HG02885 (cell line): ENCODE data around the gene ZNF705A.
"Not testable (repeated sequence)": the region's sequence is repeated elsewhere in the genome, so short reads cannot be mapped to it uniquely, and the experiment has no call there.

Experiments
- ATAC-seq: cut with Tn5 transposase; IDR thresholded peaks from one replicate; pipeline ENCODE4 v1.9.1; 2021; ENCODE audit warnings: mild to moderate bottlenecking; ENCODE audit not compliant: unreplicated experiment, poor library complexity

Gene ZNF705A

DNA sequence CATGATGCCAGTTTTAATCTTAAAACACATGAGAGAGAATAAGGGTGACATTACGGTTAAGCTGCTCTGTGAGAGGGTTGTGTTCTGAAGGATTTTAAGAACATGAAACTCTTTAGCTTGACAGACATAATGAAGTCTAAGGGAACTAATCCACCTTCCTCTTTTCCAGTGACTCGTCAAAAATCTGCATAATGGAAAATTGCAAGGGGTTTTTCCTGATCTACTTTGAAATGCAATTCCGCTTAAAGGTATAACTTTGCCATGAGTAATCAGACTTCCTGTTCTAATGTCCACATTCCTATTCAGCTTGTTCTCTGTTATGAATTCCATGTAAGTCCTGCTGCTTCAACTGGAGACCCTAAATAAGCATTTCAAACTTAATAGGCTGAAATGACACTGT lies at the start of gene ZNF705A:
ZNF705A (plus strand) TSS at position 171 of the 400 bp plus-strand sequence. CDS start 15,611 bp downstream, outside the sequence.
- ATAC-seq, result no peak

DNA sequence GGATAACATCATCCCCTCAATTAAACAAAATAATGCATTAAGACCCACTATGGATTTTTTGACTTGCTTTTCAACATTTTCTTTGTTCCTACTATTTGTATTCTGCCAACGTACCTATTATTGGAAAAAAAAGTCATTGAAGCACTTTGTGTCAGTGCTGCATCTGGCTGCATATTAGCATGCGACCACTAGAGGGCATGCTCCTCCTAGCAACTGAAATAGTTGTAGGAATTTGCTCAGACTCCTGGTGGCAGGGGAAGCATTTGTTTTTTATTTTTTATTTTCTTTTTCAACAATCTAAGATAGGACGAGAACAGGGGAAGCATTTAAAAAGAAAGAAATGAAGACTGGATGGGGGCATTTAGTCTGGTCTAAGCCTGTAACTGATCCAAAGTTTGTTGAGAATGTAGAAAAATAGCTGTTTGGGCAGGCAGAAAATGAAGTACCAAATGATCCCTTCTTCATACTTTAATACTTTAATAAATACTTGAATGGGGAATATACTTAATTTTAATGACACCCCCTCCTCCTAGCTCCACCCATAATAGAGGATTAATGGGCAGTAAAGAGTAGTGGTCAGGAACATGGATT lies 47.9 kb upstream of the ZNF705A start:
- no peak for ATAC-seq

DNA sequence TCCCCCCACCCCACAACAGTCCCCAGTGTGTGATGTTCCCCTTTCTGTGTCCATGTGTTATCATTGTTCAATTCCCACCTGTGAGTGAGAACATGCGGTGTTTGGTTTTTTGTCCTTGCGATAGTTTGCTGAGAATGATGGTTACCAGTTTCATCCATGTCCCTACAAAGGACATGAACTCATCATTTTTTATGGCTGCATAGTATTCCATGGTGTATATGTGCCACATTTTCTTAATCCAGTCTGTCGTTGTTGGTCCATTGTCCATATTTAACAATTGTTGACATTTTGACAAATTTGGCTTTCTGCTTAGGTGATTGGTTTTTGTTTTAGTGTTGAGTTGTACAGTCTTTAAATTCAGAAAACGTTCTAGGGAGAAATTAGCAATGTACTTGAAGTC lies 43.7 kb upstream of the ZNF705A start:
- not testable (repeated sequence) for ATAC-seq

DNA sequence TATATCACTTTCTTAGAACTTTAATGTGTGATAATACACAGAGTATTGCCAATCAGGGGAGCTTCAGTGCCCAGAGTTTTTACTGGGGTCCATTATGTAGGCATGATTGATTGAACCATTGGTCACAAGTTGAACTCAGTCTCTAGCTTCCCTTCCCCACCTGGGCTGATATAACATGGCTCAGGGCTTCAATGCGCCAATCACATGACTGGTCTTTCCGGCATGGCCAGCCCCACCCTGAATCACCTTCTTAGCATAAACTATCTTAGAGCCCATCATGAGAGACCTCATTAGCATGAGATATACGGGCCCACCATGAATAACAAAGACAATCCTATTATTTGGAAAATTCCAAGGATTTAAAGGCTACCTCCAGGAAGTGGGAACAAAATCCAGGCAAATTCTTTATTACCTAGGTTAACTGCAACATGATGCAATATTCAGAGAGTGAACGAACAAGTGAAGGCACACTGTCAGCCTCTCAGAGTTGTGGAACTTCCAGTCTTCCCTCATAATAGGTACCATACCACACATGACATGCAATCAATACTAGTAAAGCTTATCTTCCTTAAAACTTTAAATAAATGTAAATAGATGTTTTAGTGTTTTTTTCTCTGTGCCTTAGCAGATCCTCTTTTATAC lies 36.6 kb upstream of the ZNF705A start:
- ATAC-seq, result no peak

DNA sequence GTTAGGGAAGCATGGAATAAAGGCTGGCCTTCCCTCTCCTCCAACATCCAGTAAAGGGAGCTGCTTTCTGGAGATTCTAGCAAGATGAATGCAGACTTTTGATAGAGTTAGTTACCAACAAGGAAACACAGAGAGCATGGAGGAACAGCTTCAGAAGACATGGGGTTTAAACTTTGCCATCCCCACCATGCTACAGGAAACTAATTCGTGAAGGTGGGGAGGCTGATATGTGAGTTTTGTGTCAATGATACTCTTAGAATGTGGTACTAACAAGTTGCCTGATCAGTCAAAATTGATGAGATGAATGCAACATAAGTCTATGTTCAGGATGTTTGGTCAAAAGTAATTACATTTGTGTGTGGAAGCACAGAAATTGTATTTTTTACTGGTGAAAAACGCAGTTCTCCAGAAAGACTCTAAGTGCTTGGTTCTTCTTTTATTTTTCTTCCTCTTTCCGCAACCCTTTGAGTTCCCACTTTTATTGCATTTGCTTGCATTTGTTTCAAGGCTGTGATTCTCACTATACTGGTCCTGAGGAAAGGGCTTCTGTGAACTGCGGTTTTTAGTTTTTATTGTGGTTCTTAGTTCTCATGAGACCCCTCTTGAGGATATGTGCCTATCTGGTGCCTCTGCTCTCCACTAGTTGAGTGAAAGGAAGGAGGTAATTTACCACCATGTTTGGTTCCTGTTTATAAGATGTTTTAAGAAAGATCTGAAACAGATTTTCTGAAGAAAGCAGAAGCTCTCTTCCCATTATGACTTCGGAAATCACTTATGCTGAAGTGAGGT lies 33.5 kb upstream of the ZNF705A start, which contains the start of gene CLEC4A:
CLEC4A (plus strand) TSS at position 494 of the 789 bp plus-strand sequence; CDS start at position 756, 262 bp downstream.
- ATAC-seq, result no peak

DNA sequence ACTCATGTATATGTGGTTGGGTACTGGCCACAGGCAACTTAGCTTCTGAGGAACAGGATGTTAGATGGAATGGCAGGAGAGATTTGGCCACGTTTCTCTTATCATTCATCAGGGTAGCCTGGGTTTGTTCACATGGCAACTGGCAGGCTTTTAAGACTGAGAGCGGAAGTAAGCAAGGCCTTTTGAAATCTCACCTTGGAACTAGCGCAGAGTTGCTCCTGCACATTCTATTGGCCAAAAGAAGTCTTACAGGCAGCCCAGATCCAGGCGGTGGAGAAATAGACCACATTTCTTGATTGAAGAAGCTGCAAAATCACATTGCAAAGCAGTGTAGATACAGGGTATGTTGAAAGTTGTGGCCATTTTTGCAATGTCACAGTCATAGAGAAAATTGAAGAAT lies 29.7 kb upstream of the ZNF705A start:
- ATAC-seq, result no peak

DNA sequence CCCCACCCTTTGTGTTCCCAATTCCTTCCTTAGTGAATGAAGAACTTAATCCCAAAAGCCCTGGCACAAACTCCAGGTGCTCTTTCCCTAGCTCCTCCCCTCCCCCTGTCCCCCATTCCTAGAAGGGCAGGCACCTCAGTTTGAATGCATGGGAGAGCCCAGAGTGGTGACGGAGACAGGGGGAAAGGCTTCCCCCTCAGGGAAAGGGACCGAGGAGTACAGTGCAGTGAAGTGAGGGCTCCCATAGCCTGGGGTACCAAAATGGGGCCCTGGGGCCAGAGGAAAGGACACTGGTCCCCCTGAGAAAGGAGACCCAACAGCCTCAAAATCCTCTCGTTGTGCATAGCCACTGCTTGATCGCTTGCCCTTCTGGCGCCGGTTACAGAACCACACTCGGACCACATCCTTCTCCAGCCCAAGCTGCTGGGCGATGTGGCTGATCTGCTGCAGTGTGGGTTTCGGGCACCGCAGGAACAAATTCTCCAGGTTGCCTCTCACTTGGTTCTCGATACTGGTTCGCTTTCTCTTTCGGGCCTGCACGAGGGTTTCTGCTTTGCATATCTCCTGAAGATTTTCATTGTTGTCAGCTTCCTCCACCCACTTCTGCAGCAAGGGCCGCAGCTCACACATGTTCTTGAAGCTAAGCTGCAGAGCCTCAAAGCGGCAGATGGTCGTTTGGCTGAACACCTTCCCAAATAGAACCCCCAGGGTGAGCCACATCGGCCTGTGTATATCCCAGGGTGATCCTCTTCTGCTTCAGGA lies 23.0 kb upstream of the ZNF705A start:
- ATAC-seq, result not testable (repeated sequence)

DNA sequence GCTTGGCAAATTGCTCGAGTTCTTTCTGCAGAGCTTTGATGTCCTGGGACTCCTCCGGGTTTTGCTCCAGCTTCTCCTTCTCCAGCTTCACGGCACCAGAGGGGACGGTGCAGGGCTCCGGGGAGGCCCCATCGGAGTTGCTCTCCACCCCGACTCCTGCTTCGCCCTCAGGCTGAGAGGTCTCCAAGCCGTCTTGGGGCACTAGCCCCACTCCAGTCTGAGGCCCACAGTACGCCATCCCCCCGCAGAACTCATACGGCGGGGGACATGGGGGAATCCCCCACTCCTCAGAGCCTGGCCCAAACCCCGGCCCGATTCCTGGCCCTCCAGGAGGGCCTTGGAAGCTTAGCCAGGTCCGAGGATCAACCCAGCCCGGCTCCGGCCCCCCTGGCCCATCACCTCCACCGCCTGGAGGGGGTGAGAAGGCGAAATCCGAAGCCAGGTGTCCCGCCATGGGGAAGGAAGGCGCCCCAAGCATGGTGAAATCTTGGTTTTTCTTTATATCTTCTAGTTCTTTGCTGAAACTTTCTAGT lies 22.4 kb upstream of the ZNF705A start:
- ATAC-seq, result not testable (repeated sequence)

DNA sequence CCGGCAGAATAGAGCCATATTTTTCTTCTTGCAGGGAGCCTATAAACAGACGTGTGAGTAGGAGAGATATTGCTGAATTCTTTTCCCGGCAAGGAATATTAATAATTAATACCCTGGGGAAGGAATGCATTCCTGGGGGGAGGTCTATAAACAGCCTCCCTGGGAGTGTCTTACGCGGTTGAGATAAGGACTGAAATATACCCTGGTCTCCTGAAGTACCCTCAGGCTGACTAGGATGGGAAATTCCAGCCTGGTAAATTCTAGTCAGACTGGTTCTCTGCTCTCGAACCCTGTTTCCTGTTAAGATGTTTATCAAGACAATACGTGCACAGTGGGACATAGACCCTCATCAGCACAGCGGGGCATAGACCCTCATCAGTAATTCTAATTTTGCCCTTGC lies 15.2 kb upstream of the ZNF705A start:
- ATAC-seq, result not testable (repeated sequence)

DNA sequence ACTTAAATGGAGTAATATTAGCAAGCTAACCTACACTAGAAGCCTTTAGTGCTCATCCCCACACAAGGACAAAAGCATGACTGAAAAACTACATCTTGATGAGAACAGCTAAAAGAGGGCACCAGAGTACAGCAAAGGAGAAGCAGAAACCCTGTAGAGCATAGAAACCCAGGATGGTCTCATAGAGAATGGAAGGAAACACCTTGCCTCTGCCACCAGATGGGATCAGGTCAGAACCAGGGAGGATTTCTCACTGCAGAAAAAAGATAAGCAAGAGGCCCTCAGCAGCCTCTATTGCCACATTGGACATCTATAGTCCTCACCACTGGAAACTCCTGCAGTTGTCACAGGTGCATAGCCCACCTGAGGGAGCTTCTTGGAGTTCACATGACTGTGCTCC lies 13.6 kb upstream of the ZNF705A start:
- no peak for ATAC-seq

DNA sequence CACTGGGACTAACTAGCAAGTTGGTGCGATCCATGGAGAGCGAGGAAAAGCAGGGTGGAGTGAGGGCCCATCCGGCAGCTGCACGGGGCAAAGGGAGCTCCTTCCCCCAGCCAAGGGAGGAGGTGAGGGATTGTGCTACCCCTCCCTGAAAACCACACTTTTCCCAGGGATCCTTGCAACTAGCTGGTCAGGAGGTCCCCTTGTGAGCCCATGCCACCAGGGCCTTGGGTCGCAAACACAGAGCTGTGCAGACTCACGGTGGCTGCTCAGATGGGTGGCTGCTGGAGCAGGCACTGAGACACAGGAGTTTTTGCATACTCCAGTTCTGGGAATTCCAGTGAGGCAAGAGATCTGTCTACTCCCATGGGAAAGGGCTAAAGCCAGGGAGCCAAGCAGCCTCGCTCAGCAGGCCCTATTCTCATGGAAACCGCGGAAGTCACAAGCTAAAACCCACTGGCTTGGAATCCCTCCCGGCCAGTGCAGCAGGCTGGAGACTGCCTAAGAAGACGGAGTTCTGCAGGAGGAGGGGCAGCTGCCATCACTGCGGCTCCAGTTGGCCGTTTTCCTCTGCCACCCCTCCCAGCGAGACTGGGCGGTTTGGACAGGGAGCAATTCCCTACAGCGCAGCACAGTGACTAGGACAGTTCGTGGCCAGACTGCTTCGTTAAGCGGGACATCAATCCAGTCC lies 10.9 kb upstream of the ZNF705A start:
- ATAC-seq, result no peak

DNA sequence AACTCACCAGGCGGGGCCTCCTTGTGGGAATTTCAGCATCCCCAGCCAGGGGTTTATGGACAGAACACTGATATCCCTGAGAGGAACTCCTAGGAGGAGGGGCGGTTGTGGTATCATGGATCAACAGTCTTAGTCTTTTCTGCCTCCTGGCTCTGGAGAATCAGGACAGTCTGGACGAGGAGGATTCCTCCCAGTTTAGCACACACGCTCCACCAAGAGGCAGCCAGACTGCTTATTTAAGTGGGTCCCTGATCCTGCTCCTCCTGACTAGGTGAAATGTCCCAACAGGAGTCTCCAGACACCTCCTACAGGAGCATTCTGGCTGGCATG lies 10.4 kb upstream of the ZNF705A start:
- no peak for ATAC-seq

DNA sequence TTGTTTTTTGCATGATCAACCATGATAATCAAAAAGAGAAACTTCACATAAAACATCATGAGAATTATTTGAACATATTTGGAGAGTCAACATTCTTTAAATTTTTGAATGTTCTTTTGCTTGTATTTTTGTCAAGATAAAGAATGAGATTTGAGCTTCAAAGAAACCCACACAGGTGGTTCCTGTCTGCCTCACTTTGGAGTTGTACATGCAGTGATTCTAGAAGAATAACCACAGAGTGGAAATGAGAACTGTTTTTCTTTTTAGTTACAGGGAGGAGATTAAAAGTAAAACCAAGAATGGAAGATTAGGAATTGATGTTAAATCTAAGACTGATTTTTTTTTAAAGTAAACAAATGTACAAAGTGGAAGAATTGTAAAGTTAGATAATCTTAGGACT lies 2.3 kb upstream of the ZNF705A start:
- ATAC-seq, result no peak

DNA sequence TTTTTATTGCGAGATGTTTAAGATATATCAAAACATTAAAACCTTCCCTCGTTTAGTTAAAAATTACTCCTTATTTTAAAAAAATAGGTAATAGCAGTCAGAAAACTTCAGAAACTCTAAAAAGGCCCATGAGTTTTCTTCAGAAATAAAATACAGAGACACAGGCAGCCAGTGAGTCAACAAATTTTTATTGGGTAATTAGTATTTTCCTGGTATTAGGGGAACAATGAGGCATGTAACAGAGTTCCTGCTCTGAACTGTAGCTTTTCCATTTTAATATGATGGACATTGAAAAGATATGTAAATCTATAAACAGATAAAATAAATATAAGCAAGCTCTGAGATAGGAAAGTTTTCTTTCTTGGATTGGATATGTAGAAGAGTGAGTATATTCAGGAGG lies 399 bp upstream of the ZNF705A start:
- no peak for ATAC-seq

DNA sequence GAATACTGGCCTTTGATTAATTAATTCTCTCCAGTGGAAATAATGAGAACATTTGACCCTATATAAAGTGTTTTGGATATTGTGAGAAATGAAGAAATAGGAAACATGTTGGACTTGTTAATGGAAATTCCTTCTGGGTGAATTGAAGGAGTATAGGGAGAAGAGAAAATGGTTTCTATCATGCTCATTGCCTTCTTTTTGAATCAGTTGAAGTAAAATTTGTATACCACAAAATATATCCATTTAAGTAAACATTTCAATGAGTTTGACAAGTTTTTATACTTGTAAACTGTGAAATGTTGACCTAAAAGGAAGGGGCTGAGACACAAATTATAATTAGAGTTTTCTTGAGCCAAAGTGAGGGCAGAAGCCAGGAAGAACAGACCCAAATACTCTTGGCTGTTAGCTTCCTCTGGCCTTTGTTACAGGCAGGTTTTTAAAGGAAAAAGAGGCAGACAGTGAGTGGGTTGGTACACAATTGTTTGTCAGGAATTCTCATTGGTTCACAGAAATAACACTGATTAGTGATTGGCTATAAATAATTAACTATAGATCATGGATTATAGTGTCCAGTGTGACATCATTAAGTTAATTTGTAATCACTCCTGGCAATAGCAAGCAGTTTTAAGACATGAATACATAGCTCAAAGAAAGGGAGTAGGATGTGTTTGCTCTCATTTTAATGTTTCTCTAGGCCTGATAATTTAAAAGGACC lies 826 bp downstream of the ZNF705A start:
- ATAC-seq, result no peak

DNA sequence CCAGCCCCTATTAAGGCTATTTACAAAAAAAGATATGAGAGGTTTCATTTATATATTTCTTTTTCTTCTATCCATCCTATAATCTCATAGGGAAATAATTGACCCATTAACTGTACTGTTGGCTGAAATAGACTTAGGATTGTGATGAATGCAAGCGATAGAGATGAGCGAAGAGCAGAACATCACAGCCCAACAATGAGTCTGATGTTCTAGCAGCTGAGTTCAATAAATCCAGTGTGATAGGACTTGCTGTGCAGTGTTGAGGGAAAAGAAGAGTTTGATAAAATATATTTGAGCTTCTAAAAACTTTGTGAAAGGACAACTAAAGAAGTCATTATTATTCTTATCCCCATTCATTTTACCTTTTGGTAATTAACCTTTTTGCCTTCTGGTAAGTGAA lies 16.1 kb downstream of the ZNF705A start:
- not testable (repeated sequence) for ATAC-seq

DNA sequence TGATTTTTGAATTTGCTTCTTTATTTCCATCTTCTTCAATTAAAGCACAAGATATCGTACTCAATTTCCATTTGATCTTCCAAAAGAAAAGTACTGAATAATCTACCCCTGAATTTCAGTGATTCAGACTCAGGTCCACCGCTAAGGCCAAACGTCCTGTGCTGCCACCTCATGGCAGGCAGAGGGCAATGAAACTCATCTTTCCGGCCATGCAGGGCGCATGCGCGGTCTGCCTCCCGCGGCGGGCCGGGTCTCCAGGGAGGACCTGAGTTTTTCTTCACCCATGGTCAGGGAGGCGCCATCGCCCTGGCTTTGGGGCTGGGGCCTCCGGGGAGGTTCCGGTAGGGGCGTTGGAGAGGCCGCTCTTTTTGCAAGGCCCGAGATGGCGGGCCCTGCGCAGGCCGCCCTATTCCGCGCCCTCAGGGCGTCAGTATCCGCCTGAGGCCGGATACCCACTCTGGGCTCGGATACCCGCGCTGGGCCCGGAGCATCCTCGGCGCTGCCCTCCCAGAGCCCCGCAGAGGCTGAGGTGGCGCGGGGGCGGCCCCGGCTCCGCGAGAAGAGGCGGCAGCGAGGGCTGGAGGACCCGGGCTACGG lies 23.3 kb downstream of the ZNF705A start:
- not testable (repeated sequence) for ATAC-seq

DNA sequence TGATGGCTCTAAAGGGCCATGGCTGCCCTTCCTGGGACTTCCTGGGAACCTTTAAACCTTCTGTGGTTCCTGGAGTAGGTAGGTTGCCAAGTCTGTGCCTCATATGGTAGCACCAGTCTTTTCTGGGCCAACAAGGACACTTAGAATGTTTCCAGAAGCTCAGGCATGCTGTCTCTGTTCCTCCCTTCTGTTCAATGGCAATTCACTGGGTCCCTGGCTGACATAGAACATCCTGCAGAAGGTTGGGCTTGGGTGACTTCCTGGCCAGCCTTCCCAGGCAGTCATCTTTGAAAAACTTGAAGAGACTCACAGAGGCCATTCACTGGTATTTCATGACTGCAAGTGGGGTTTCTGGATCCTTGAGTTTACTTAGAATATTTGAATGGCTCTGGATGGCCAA lies 24.5 kb downstream of the ZNF705A start:
- ATAC-seq, result not testable (repeated sequence)

DNA sequence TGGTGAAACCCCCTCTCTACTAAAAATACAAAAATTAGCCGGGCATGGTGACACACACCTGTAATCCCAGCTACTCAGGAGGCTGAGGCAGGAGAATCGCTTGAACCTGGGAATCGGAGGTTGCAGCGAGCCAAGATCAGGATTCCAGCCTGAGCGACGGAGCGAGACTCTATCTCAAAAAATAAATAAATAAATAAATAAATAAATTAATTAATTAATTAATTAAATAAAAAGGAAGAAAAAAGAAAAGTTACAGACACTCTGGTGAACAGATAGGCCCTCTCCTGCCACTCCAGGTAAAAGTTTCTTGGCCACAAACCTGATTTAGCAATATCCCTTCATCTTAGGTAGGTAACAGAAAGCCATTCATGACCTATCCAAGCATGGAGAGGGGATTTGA lies 26.1 kb downstream of the ZNF705A start:
- ATAC-seq, result not testable (repeated sequence)
